GM12864 (cell line): Measurements from ENCODE around the gene HUWE1.

Source experiments
- DNase-seq: peaks from one replicate; pipeline ENCODE4 v3.0.0-alpha.2; 2011; ENCODE audit warnings: low read depth
- H3K4me3 ChIP-seq: 2 replicates; pipeline ENCODE4 v1.5.1; 2011; ENCODE audit warnings: mild to moderate bottlenecking, low read depth, low read length, control low read depth
- TF ChIP-seq, protein P1 (sequence below): IDR thresholded peaks from 2 replicates; pipeline ENCODE4 v1.5.1; 2011; ENCODE audit warnings: low read depth, mild to moderate bottlenecking, moderate library complexity, low read length, control low read depth, inconsistent platforms; ENCODE audit errors: missing control alignments

Gene HUWE1

DNA sequence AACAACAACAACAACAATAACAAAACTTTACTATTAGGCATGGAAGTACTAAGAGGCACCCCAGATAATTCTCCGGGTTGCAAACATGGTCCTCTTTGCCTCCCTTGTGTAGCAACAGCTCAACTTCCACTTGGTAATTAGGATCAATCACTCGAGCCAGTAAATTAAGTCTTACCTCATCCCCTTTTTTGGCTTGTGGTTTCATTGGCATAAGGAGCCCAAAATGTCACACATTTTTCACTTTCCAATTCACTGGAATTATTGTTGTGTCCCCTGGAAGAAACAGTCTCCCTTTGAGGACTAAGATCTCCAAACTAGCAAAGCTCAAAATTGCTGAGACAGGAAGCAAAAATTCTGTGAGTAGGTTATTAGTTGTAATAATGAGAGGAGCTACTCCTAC lies 203.1 kb downstream of the HUWE1 start:
- TF ChIP-seq, protein P1, sequence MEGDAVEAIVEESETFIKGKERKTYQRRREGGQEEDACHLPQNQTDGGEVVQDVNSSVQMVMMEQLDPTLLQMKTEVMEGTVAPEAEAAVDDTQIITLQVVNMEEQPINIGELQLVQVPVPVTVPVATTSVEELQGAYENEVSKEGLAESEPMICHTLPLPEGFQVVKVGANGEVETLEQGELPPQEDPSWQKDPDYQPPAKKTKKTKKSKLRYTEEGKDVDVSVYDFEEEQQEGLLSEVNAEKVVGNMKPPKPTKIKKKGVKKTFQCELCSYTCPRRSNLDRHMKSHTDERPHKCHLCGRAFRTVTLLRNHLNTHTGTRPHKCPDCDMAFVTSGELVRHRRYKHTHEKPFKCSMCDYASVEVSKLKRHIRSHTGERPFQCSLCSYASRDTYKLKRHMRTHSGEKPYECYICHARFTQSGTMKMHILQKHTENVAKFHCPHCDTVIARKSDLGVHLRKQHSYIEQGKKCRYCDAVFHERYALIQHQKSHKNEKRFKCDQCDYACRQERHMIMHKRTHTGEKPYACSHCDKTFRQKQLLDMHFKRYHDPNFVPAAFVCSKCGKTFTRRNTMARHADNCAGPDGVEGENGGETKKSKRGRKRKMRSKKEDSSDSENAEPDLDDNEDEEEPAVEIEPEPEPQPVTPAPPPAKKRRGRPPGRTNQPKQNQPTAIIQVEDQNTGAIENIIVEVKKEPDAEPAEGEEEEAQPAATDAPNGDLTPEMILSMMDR, result no peak
- H3K4me3 ChIP-seq, result no peak overlapping the region
- DNase-seq, result no peak
